GM18519 (cell line): ENCODE results near the gene RNLS.
"Not testable (repeated sequence)": the region's sequence is repeated elsewhere in the genome, so short reads cannot be mapped to it uniquely, and the experiment has no call there.

Experiments
- ATAC-seq: cut with Tn5 transposase; IDR thresholded peaks from one replicate; pipeline ENCODE4 v1.9.1; 2021; ENCODE audit warnings: mild to moderate bottlenecking, moderate library complexity; ENCODE audit not compliant: unreplicated experiment, low FRiP score

Gene RNLS

GRCh38 chr10:88489107-88489506, 94.0 kb downstream of the RNLS start:
- ATAC-seq: no peak

- not testable (repeated sequence) for ATAC-seq
These were observed 96.3 kb downstream of the RNLS start for GRCh38 chr10:88486816-88487215.

GRCh38 chr10:88482220-88482619, 100.9 kb downstream of the RNLS start:
- ATAC-seq: no peak

GRCh38 chr10:88478256-88478655, 104.9 kb downstream of the RNLS start:
- no peak for ATAC-seq

GRCh38 chr10:88477343-88478085, 105.6 kb downstream of the RNLS start:
- no peak for ATAC-seq

- no peak for ATAC-seq
These were observed 108.0 kb downstream of the RNLS start for GRCh38 chr10:88474884-88475844.

- no peak for ATAC-seq
These were observed 108.9 kb downstream of the RNLS start for GRCh38 chr10:88473989-88474883.

- ATAC-seq: no peak
These were observed 110.6 kb downstream of the RNLS start for GRCh38 chr10:88472540-88472939.

GRCh38 chr10:88471899-88472298, 111.2 kb downstream of the RNLS start:
- ATAC-seq: no peak

GRCh38 chr10:88467835-88468485, 115.2 kb downstream of the RNLS start:
- ATAC-seq: no peak

- ATAC-seq: no peak
These were observed 116.3 kb downstream of the RNLS start for GRCh38 chr10:88466786-88467185.

- no peak for ATAC-seq
These were observed 117.4 kb downstream of the RNLS start for GRCh38 chr10:88465765-88466164.

- ATAC-seq: no peak
These were observed 119.3 kb downstream of the RNLS start for GRCh38 chr10:88463811-88464210.

GRCh38 chr10:88461426-88461825, 121.7 kb downstream of the RNLS start:
- no peak for ATAC-seq

- no peak for ATAC-seq
These were observed 123.6 kb downstream of the RNLS start for GRCh38 chr10:88459530-88459929.

- ATAC-seq: no peak
These were observed 124.9 kb downstream of the RNLS start for GRCh38 chr10:88458209-88458608.

- no peak for ATAC-seq
These were observed 125.5 kb downstream of the RNLS start for GRCh38 chr10:88457660-88458059.

GRCh38 chr10:88456730-88457129, 126.4 kb downstream of the RNLS start:
- no peak for ATAC-seq

GRCh38 chr10:88455831-88456230, 127.3 kb downstream of the RNLS start:
- no peak for ATAC-seq

GRCh38 chr10:88450201-88450600, 132.9 kb downstream of the RNLS start:
- ATAC-seq: no peak
